ENCODE data around the gene FDX1. TPM values are rescaled to one million over a fixed set of nuclear protein-coding genes. Genes with fewer than 3 reads are reported as not detected.

Gene FDX1
- total RNA-seq, 1 experiment from 2014 or later, result 13.6 TPM

DNA sequence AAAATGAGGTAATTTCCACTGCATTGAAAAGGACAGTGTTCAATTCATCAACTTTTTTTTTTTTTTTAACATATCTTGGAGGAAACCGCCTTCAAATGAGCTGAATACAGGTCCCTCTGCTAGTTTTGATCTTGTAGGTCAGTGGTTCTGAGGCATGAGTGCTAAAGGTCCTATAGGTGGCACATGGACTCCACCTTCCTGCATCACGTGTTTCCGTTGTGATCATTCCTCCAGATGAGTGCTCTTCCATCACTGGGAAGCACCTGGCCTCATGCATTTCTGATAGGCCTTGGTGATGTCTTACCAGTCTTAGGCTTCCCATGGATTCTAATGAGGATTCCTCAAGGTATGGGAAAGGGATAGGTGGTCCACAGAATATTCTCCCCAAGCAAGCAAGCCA, 37.8 kb downstream of the FDX1 start:
- ChIA-PET POLR2A (no interaction called here), CTCF (no interaction called here)
- DNase-seq (ENCODE audit: low read depth, low spot score) (no peak), ATAC-seq (no peak)
- TF ChIP-seq POLR2AphosphoS5 (IDR thresholded peaks at IDR 0.05; ENCODE audit: low read depth, low read length) (no peak), TCF7L2 (IDR thresholded peaks at IDR 0.05; ENCODE audit: low read depth, low read length) (no peak), SIN3A (IDR thresholded peaks at IDR 0.05; ENCODE audit: borderline replicate concordance, insufficient read depth, low read depth, low read length) (no peak)
- TF ChIP-seq, protein P1, sequence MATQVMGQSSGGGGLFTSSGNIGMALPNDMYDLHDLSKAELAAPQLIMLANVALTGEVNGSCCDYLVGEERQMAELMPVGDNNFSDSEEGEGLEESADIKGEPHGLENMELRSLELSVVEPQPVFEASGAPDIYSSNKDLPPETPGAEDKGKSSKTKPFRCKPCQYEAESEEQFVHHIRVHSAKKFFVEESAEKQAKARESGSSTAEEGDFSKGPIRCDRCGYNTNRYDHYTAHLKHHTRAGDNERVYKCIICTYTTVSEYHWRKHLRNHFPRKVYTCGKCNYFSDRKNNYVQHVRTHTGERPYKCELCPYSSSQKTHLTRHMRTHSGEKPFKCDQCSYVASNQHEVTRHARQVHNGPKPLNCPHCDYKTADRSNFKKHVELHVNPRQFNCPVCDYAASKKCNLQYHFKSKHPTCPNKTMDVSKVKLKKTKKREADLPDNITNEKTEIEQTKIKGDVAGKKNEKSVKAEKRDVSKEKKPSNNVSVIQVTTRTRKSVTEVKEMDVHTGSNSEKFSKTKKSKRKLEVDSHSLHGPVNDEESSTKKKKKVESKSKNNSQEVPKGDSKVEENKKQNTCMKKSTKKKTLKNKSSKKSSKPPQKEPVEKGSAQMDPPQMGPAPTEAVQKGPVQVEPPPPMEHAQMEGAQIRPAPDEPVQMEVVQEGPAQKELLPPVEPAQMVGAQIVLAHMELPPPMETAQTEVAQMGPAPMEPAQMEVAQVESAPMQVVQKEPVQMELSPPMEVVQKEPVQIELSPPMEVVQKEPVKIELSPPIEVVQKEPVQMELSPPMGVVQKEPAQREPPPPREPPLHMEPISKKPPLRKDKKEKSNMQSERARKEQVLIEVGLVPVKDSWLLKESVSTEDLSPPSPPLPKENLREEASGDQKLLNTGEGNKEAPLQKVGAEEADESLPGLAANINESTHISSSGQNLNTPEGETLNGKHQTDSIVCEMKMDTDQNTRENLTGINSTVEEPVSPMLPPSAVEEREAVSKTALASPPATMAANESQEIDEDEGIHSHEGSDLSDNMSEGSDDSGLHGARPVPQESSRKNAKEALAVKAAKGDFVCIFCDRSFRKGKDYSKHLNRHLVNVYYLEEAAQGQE (IDR thresholded peaks at IDR 0.05; ENCODE audit: insufficient read depth in 1 of 2, low read depth in 2 of 2, low read length in 1 of 2), result no peak
- TF ChIP-seq, protein P2, sequence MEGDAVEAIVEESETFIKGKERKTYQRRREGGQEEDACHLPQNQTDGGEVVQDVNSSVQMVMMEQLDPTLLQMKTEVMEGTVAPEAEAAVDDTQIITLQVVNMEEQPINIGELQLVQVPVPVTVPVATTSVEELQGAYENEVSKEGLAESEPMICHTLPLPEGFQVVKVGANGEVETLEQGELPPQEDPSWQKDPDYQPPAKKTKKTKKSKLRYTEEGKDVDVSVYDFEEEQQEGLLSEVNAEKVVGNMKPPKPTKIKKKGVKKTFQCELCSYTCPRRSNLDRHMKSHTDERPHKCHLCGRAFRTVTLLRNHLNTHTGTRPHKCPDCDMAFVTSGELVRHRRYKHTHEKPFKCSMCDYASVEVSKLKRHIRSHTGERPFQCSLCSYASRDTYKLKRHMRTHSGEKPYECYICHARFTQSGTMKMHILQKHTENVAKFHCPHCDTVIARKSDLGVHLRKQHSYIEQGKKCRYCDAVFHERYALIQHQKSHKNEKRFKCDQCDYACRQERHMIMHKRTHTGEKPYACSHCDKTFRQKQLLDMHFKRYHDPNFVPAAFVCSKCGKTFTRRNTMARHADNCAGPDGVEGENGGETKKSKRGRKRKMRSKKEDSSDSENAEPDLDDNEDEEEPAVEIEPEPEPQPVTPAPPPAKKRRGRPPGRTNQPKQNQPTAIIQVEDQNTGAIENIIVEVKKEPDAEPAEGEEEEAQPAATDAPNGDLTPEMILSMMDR (IDR thresholded peaks at IDR 0.05), result peak; percentile 17
- Histone ChIP-seq H3K36me3 (ENCODE audit: control insufficient read depth, insufficient read depth, low read length) (no peaks in the 10 kb centered on the region), H3K4me3 (ENCODE audit: low read depth in 2 of 2, low read length in 2 of 2) (no peak overlapping the region), H3K27ac (ENCODE audit: low read length) (no peak overlapping the region), H3K4me1 (ENCODE audit: control insufficient read depth, insufficient read depth, low read length) (no peaks in the 10 kb centered on the region), H3K9me3 (ENCODE audit: control insufficient read depth, insufficient read depth, low read depth, low read length) (no peaks in the 10 kb centered on the region), H3K27me3 (ENCODE audit: control insufficient read depth, insufficient read depth, low read length) (no peaks in the 10 kb centered on the region)
- intact Hi-C loops (cut with micrococcal nuclease; ENCODE audit: unreplicated experiment), result loop anchor here (10.0 kb wide), 1 partner anchor 977 kb away; no protein-coding TSS in a partner anchor
- BruUV-seq (replicated peaks), result no TSS peak
- in situ Hi-C loops (cut with HindIII; ENCODE audit: low pct_unique_long_range_greater_than_20kb, low sequenced_read_pairs), result no loop called here

DNA sequence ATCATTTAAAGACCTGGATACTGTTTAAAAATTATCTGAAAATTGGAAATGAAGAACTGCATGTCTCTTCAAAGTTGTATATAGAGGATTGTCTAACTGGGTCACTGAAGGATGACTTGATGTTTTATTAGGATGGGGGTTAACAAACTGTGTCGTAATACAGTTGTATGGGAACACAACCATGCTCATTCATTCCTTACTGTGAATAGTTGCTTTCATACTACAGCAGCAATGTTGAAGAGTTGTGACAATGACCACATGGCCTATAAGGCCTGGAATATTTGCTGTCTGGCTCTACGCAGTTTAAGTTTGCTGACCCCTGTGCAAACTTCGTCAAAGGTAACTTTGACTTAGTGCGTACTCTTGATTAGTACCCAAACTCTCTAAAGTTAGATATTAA, 38.4 kb downstream of the FDX1 start:
- no peak for ATAC-seq
- DNase-seq (ENCODE audit: low read depth, low spot score), result no peak
- Histone ChIP-seq H3K4me1 (ENCODE audit: control insufficient read depth, insufficient read depth, low read length) (no peaks in the 10 kb centered on the region), H3K9me3 (ENCODE audit: control insufficient read depth, insufficient read depth, low read depth, low read length) (no peaks in the 10 kb centered on the region), H3K36me3 (ENCODE audit: control insufficient read depth, insufficient read depth, low read length) (no peaks in the 10 kb centered on the region), H3K4me3 (ENCODE audit: low read depth in 2 of 2, low read length in 2 of 2) (no peak overlapping the region), H3K27me3 (ENCODE audit: control insufficient read depth, insufficient read depth, low read length) (no peaks in the 10 kb centered on the region), H3K27ac (ENCODE audit: low read length) (no peak overlapping the region)
- BruUV-seq (replicated peaks), result no TSS peak
- TF ChIP-seq POLR2AphosphoS5 (IDR thresholded peaks at IDR 0.05; ENCODE audit: low read depth, low read length) (no peak), SIN3A (IDR thresholded peaks at IDR 0.05; ENCODE audit: borderline replicate concordance, insufficient read depth, low read depth, low read length) (no peak)
- TF ChIP-seq, protein P2 (IDR thresholded peaks at IDR 0.05), result no peak; the same call in 1 of the 2 replicates
- ChIA-PET CTCF (no interaction called here), POLR2A (no interaction called here)
- intact Hi-C loops (cut with micrococcal nuclease; ENCODE audit: unreplicated experiment) (loop anchor here (10.0 kb wide), 1 partner anchor 977 kb away; no protein-coding TSS in a partner anchor), in situ Hi-C loops (cut with HindIII; ENCODE audit: low pct_unique_long_range_greater_than_20kb, low sequenced_read_pairs) (no loop called here)

Data from Panc1 (cell line).